Heart left ventricle (tissue), 13 donors: ENCODE results near the gene CACNB2.

Experiments
- CTCF ChIP-seq, 12 donors: fragments of 200-600 bp; sonication (generic) in 4 of 12; IDR thresholded peaks; one replicate each; pipeline versions ENCODE4 v1.5.0 to v1.8.0; 2018 to 2022; ENCODE audit warnings: antibody characterized with exemption in 12 of 12, mild to moderate bottlenecking in 5 of 12
- POLR2A ChIP-seq, 2 donors: fragments of 450-650 bp; IDR thresholded peaks; one replicate each; pipeline ENCODE4 v1.6.1; 2017; ENCODE audit warnings: antibody characterized with exemption in 2 of 2, mild to moderate bottlenecking in 2 of 2, moderate library complexity in 2 of 2
- donor health status: ischemic (EF 13 %, LVEDD 7.1; RV severe dilation, severe dysfunction).
- donor health status: DM: no; HTN: yes; CAD: no.
- donor health status: DM: no; HTN: no; CAD: no.
- donor health status: ischemic (EF 25% LVEDD 6.9; RV normal size, moderate dysfunction).
- donor health status: ischemic (EF 25% LVEDD 5.7; RV mildly dilated, moderate dysfunction).
- donor health status: ischemic (EF 35%, LVEDD 5.7; RV mildly dilated, moderate dysfunction).
- donor health status: nonischemic (EF 11% LVEDD 7.7; RV severe dilation, severe dysfunction).
- donor health status: DM: yes; HTN: yes; CAD: no.
- donor health status: PGD.
- donor health status: ischemic (EF 29% LVEDD 5.4; RV normal size, mild dysfunction).
- donor health status: nonischemic (EF 23%, LVEDD 6.1; RV moderate dilation, normal function).

GRCh38 chr10:18565006-18565405 is 424.8 kb downstream of the CACNB2 start:
- TF ChIP-seq CTCF (IDR thresholded peaks at IDR 0.05) (no peak), POLR2A (IDR thresholded peaks at IDR 0.05) (no peak)
